ENCODE measurements around the gene AUTS2. TPM values are rescaled to one million over a fixed set of nuclear protein-coding genes. Genes with fewer than 3 reads are reported as not detected.

Gene AUTS2
- total RNA-seq, 1 experiment from 2014 or later: 256 TPM

GRCh38 chr7:70154521-70155180 lies 556.4 kb downstream of the AUTS2 start:
- no peaks in the 10 kb centered on the region for H3K27me3 ChIP-seq (ENCODE audit: insufficient read depth, low read length)
- H3K14ac ChIP-seq (ENCODE audit: insufficient read depth, low read length): no peak overlapping the region
- no peak overlapping the region for H3K27ac ChIP-seq (ENCODE audit: insufficient read length, low read depth, low read length)
- H3K36me3 Mint-ChIP-seq (ENCODE audit: insufficient read depth in 1 of 3, low read depth in 3 of 3): peaks cover 0 to 8% (median 0%) of the 10 kb centered on the region in 3 experiments; a peak in 2 of 7 replicates
- no peak overlapping the region for H2BK15ac ChIP-seq (ENCODE audit: low read depth, low read length)
- H2BK120ac ChIP-seq (ENCODE audit: low read depth, low read length, poor library complexity, severe bottlenecking): no peak overlapping the region
- H3K79me1 ChIP-seq (ENCODE audit: insufficient read depth, low read depth, low read length, poor library complexity, severe bottlenecking): no peaks in the 10 kb centered on the region
- H3K4ac ChIP-seq (ENCODE audit: low read depth, low read length): no peak overlapping the region
- no peak overlapping the region for H2BK12ac ChIP-seq (ENCODE audit: insufficient read length, low read depth, low read length)
- H4K20me1 ChIP-seq (ENCODE audit: control insufficient read depth, insufficient read depth, insufficient read length): no peaks in the 10 kb centered on the region
- H2BK20ac ChIP-seq (ENCODE audit: low read depth, low read length, poor library complexity, severe bottlenecking): no peak overlapping the region
- no peaks in the 10 kb centered on the region for H3K79me2 ChIP-seq (ENCODE audit: insufficient read depth, low read length)
- H3K4me1 Mint-ChIP-seq: peaks cover 14 to 20% of the 10 kb centered on the region in 2 experiments
- H2BK5ac ChIP-seq (ENCODE audit: insufficient read length, low read length): no peak overlapping the region
- H3K56ac ChIP-seq (ENCODE audit: insufficient read length, low read depth, low read length): no peak overlapping the region
- H3K4me3 Mint-ChIP-seq: no peak overlapping the region
- TF ChIP-seq, protein P1, sequence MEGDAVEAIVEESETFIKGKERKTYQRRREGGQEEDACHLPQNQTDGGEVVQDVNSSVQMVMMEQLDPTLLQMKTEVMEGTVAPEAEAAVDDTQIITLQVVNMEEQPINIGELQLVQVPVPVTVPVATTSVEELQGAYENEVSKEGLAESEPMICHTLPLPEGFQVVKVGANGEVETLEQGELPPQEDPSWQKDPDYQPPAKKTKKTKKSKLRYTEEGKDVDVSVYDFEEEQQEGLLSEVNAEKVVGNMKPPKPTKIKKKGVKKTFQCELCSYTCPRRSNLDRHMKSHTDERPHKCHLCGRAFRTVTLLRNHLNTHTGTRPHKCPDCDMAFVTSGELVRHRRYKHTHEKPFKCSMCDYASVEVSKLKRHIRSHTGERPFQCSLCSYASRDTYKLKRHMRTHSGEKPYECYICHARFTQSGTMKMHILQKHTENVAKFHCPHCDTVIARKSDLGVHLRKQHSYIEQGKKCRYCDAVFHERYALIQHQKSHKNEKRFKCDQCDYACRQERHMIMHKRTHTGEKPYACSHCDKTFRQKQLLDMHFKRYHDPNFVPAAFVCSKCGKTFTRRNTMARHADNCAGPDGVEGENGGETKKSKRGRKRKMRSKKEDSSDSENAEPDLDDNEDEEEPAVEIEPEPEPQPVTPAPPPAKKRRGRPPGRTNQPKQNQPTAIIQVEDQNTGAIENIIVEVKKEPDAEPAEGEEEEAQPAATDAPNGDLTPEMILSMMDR (conservative IDR thresholded peaks at IDR 0.05): no peak
- H3K4me2 ChIP-seq (ENCODE audit: insufficient read depth, insufficient read length, low read length): no peak overlapping the region
- H4K5ac ChIP-seq (ENCODE audit: insufficient read length, low read depth, low read length): no peak overlapping the region
- no peak overlapping the region for H3K9ac ChIP-seq (ENCODE audit: extremely low read depth, insufficient read length, low read length)
- no peak overlapping the region for H4K8ac ChIP-seq (replicated peaks; ENCODE audit: insufficient read length, low read depth, low read length)
- no peaks in the 10 kb centered on the region for H3K4me1 ChIP-seq (ENCODE audit: insufficient read depth, low read length)
- no peak overlapping the region for H3K18ac ChIP-seq (ENCODE audit: insufficient read length, low read depth, low read length)
- H4K91ac ChIP-seq (ENCODE audit: insufficient read length, low read depth, low read length): no peak overlapping the region
- no peaks in the 10 kb centered on the region for H3K9me3 ChIP-seq (ENCODE audit: control insufficient read depth, low read depth, low read length)
- WGBS (ENCODE audit: extremely low coverage, insufficient read length, low lambda C conversion rate): no CpG with 5 or more reads among the region's 3 CpGs
- no peak overlapping the region for H3K23ac ChIP-seq (ENCODE audit: insufficient read length, low read depth, low read length)
- H3K9me3 Mint-ChIP-seq: peaks cover 0 to 2% of the 10 kb centered on the region in 2 experiments; a peak in 2 of 5 replicates
- no peak overlapping the region for H2AFZ ChIP-seq (ENCODE audit: low read length)
- H3T11ph ChIP-seq (ENCODE audit: low read length): no peak overlapping the region
- H2AK5ac ChIP-seq (ENCODE audit: insufficient read length, low read length): no peak overlapping the region
- no peak overlapping the region; a peak in 1 of 7 replicates for H3K27ac Mint-ChIP-seq
- no peaks in the 10 kb centered on the region for H3K23me2 ChIP-seq (ENCODE audit: insufficient read length, low read depth, low read length, poor library complexity, severe bottlenecking)
- H3K27me3 Mint-ChIP-seq (ENCODE audit: low read depth): peaks cover 2% of the 10 kb centered on the region; the same call in 1 of the 2 replicates
- DNase-seq: no peak

Data from H9 (cell line).